Right atrium auricular region (tissue), 2 donors: ENCODE results near the gene TTC7B. TPM values are rescaled to one million over a fixed set of nuclear protein-coding genes. Genes with fewer than 3 reads are reported as not detected.

Experiments
- DNase-seq: peaks from one replicate; pipeline ENCODE4 v3.0.0-alpha.2; 2019; ENCODE audit warnings: low spot score
- H3K27ac ChIP-seq, 2 donors: fragments of 200-600 bp; sonication (generic); 1 replicate in 1 of 2; 2 replicates in 1 of 2; pipeline ENCODE4 v1.5.1; 2016 to 2019
- H3K27me3 ChIP-seq, 2 donors: fragments of 200-600 bp; sonication (generic); one replicate each; pipeline versions ENCODE4 v1.5.1 to v1.6.0; 2017 to 2019
- H3K36me3 ChIP-seq: fragments of 200-600 bp; sonication (generic); one replicate; pipeline ENCODE4 v1.5.1; 2016
- H3K4me1 ChIP-seq, 2 donors: fragments of 200-600 bp; sonication (generic); one replicate each; pipeline versions ENCODE4 v1.5.1 to v1.6.0; 2017 to 2019
- H3K4me3 ChIP-seq, 2 donors: fragments of 200-600 bp; sonication (generic); 1 replicate in 1 of 2; 2 replicates in 1 of 2; pipeline ENCODE4 v1.5.1; 2017 to 2019; ENCODE audit warnings: mild to moderate bottlenecking in 1 of 2, moderate library complexity in 1 of 2
- H3K9me3 ChIP-seq, 2 donors: fragments of 200-600 bp; sonication (generic); one replicate each; pipeline ENCODE4 v1.5.1; 2019
- total RNA-seq, 2 donors: library from RNA; depleted of rRNA; stranded (reverse); fragments of >200 nt; gene quantifications; one replicate each; pipeline ENCODE4 v1.1.0, GENCODE V29; 2016
- TF ChIP-seq, protein P1 (sequence below), 2 donors: fragments of 200-600 bp; sonication (generic); IDR thresholded peaks; one replicate each; pipeline ENCODE4 v1.5.1; 2019; ENCODE audit warnings: antibody characterized with exemption in 2 of 2

The TTC7B gene
- total RNA-seq, 2 donors from 2014 or later = 45.5 to 57.3 TPM

DNA sequence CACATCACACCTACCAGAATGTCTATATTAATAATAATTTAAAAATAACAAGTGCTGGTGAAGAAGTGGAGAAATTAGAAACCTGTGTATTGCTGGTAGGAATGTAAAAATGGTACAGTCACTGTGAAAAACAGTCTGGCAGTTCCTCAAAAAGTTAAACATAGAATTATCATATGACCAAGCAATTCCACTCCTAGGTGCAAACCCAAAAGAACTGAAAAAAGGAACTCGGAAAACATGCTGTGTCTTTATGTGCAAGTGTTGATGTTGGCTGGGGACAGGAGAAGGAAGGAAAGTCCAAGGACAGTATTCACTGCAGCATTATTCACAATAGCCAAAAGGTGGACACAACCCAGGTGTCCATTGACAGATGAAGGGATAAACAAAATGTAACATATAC lies 146.5 kb downstream of the TTC7B start:
- H3K4me3 ChIP-seq = no peak overlapping the region
- TF ChIP-seq, protein P1, sequence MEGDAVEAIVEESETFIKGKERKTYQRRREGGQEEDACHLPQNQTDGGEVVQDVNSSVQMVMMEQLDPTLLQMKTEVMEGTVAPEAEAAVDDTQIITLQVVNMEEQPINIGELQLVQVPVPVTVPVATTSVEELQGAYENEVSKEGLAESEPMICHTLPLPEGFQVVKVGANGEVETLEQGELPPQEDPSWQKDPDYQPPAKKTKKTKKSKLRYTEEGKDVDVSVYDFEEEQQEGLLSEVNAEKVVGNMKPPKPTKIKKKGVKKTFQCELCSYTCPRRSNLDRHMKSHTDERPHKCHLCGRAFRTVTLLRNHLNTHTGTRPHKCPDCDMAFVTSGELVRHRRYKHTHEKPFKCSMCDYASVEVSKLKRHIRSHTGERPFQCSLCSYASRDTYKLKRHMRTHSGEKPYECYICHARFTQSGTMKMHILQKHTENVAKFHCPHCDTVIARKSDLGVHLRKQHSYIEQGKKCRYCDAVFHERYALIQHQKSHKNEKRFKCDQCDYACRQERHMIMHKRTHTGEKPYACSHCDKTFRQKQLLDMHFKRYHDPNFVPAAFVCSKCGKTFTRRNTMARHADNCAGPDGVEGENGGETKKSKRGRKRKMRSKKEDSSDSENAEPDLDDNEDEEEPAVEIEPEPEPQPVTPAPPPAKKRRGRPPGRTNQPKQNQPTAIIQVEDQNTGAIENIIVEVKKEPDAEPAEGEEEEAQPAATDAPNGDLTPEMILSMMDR (IDR thresholded peaks at IDR 0.05) = no peak
- H3K27ac ChIP-seq = no peak overlapping the region
- H3K36me3 ChIP-seq = peaks cover 6% of the 10 kb centered on the region
- H3K4me1 ChIP-seq = peaks cover under 1 to 35% of the 10 kb centered on the region in 2 donors
- no peak for DNase-seq
- no peaks in the 10 kb centered on the region for H3K27me3 ChIP-seq
- no peaks in the 10 kb centered on the region for H3K9me3 ChIP-seq

DNA sequence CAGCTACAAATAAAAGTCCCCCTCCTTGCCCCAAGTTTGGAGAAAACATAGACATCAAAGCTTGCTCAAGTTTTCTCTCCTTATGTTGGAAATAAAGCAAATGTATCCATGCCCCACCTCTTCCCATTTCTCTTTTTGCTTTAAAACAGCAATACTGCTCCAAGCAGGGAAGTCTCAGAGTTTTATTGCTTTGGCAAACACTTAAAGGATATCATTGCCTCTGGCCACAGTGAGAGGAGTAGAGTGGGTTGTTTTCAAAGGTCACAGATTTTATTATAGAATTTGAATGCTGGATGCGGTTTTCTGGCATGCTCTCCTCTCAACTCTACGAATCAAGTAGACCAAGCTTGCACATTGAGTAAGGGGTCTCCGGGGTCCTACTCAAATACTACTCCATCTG lies 149.7 kb downstream of the TTC7B start:
- DNase-seq = no peak
- Histone ChIP-seq H3K27me3 (no peaks in the 10 kb centered on the region), H3K4me1 (peaks cover 0 to 34% of the 10 kb centered on the region in 2 donors), H3K36me3 (peaks cover 6% of the 10 kb centered on the region), H3K4me3 (no peak overlapping the region), H3K27ac (peak overlapping the region in 1 of 2 donors; percentile 88), H3K9me3 (no peaks in the 10 kb centered on the region)
- TF ChIP-seq, protein P1 (IDR thresholded peaks at IDR 0.05) = no peak

GRCh38 chr14:90665321-90666000 lies 150.8 kb downstream of the TTC7B start:
- H3K9me3 ChIP-seq = no peaks in the 10 kb centered on the region
- peaks cover 6% of the 10 kb centered on the region for H3K36me3 ChIP-seq
- no peak for DNase-seq
- peak overlapping the region; percentile 73 to 88 for H3K27ac ChIP-seq
- H3K27me3 ChIP-seq = no peaks in the 10 kb centered on the region
- H3K4me1 ChIP-seq = peaks cover 0 to 36% of the 10 kb centered on the region in 2 donors
- TF ChIP-seq, protein P1 (IDR thresholded peaks at IDR 0.05) = no peak
- H3K4me3 ChIP-seq = no peak overlapping the region

DNA sequence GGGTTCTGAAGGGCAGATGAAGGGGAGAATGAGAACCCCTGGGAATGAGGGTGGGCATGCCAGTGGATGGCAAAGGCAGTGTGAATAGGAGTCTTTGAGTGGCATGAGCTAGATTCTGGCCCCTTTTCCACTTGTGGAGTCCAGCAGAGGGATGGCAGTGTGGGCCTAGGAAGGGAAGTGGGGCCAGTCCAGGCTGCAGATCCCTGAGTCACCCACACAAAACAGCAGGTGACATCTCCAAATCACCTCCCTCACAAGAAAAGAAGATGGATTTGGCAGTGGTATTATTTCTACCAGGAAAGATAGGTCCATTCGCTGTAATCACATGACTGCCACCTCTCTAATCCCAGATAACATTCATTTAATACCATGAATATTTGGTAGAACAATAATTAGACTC lies 151.3 kb downstream of the TTC7B start:
- H3K27ac ChIP-seq = peak overlapping the region; percentile 73 to 88
- peaks cover 0 to 37% of the 10 kb centered on the region in 2 donors for H3K4me1 ChIP-seq
- H3K27me3 ChIP-seq = no peaks in the 10 kb centered on the region
- no peak overlapping the region for H3K4me3 ChIP-seq
- TF ChIP-seq, protein P1 (IDR thresholded peaks at IDR 0.05) = peak in 1 of 2 donors; percentile 15
- H3K9me3 ChIP-seq = no peaks in the 10 kb centered on the region
- DNase-seq = no peak
- peaks cover 3% of the 10 kb centered on the region for H3K36me3 ChIP-seq

DNA sequence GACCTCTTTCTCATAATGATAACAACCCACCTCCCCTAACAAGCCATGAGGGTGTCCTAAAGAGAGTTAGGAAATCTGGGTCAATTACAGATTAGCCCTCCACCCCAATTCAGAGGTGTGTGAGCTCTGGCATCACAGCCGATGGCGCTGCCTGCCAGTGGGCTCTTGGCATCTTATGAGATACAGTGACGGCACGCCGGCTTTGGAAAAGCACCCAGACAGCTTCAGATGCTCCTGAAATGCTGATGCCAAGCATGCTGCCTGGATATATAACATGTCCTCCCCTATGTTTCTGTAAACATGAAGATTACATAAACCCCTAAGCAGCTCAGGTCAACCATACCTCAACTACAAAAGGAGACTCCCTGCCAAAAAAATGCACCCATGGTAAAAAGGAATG lies 152.6 kb downstream of the TTC7B start:
- H3K27me3 ChIP-seq = no peaks in the 10 kb centered on the region
- peaks cover 0 to 37% of the 10 kb centered on the region in 2 donors for H3K4me1 ChIP-seq
- peak overlapping the region; percentile 73 to 88 for H3K27ac ChIP-seq

More for the DNA sequence above, 152.6 kb downstream of the TTC7B start:
- Histone ChIP-seq H3K9me3 (no peaks in the 10 kb centered on the region), H3K4me3 (no peak overlapping the region), H3K36me3 (no peaks in the 10 kb centered on the region)
- DNase-seq = no peak
- TF ChIP-seq, protein P1 (IDR thresholded peaks at IDR 0.05) = no peak
